Psoas muscle (tissue), 8 donors: ENCODE results near the gene AOPEP. TPM values are rescaled to one million over a fixed set of nuclear protein-coding genes. Genes with fewer than 3 reads are reported as not detected.

Experiments used
- ATAC-seq, 4 donors: fragments of 200-7000 bp; cut with Tn5 transposase; one replicate each; pipeline ENCODE4 v1.9.1; 2020; ENCODE audit warnings: moderate library complexity in 3 of 4, mild to moderate bottlenecking in 2 of 4
- DNase-seq, 2 donors: peaks; one replicate each; pipeline ENCODE4 v3.0.0-alpha.2; 2020
- H3K27ac ChIP-seq: fragments of 200-600 bp; one replicate; pipeline ENCODE4 v1.8.0; 2022
- H3K27me3 ChIP-seq, 3 donors: fragments of 200-600 bp in 1 of 3; one replicate each; pipeline versions ENCODE4 v1.6.1 to v1.8.0; 2013 to 2022; ENCODE audit warnings: low read length in 2 of 3, mild to moderate bottlenecking in 2 of 3, moderate library complexity in 1 of 3; ENCODE audit not compliant: insufficient read depth in 3 of 3
- H3K36me3 ChIP-seq, 2 donors: fragments of 200-600 bp in 1 of 2; one replicate each; pipeline versions ENCODE4 v1.6.1 to v1.8.0; 2013 to 2022; ENCODE audit warnings: low read depth in 1 of 2, mild to moderate bottlenecking in 1 of 2, moderate library complexity in 1 of 2; ENCODE audit not compliant: insufficient read depth in 1 of 2
- H3K4me1 ChIP-seq: fragments of 200-600 bp; one replicate; pipeline ENCODE4 v1.8.0; 2022
- H3K4me3 ChIP-seq: fragments of 200-600 bp; one replicate; pipeline ENCODE4 v1.8.0; 2022; ENCODE audit warnings: mild to moderate bottlenecking
- H3K9me3 ChIP-seq: fragments of 200-600 bp; one replicate; pipeline ENCODE4 v1.8.0; 2022
- WGBS, 3 donors: extraction: QIAGEN DNeasy Blood & Tissue Kit; methylation state at CpG; one replicate each; pipeline versions ENCODE4 v1.1.6 to v1.1.7; 2013; 5-methylcytosine and 5-hydroxymethylcytosine counted together
- intact Hi-C, 2 donors: fragments of 100-400 bp; cut with DNase I; formaldehyde crosslinking; loops; one replicate each; pipeline versions ENCODE4 v1.11.0 to v1.14.2; 2022
- polyA plus RNA-seq, 3 donors: library from polyadenylated mRNA; stranded (reverse); fragments of 200-250 nt; gene quantifications; one replicate each; pipeline ENCODE4 v1.2.3, GENCODE V29; 2013
- total RNA-seq, 4 donors: library from RNA; stranded (reverse); fragmentation: NEBNext Ultra II Directional in 2 of 4; extraction: Animal tissue kit (Norgen Biotek cat#: 25700) in 2 of 4; gene quantifications; one replicate each; pipeline versions ENCODE4 v1.2.1 to v1.2.4, GENCODE V29; 2021 to 2023
- TF ChIP-seq, protein P1 (sequence below): fragments of 200-600 bp; IDR thresholded peaks from one replicate; pipeline ENCODE4 v1.8.0; 2022; ENCODE audit warnings: antibody characterized with exemption
- donor health status: healthy with polysubstance abuse.
- donor health status: DM: no; HTN: no; CAD: no; lungs with moderate emphysema.
- donor health status: Bipolar disorder and iron deficiency.
- donor health status: healthy.
- donor health status: DM: yes; HTN: yes; CAD: no.
- donor health status: DM: no; HTN: no; CAD: no.
- donor health status: DM: no; HTN: no; CAD: no.
- donor health status: DM: yes; HTN: yes; CAD: no.

The AOPEP gene
- total and polyA plus RNA-seq, 7 donors: 46.4 to 96.9 (median 78.6) TPM

DNA sequence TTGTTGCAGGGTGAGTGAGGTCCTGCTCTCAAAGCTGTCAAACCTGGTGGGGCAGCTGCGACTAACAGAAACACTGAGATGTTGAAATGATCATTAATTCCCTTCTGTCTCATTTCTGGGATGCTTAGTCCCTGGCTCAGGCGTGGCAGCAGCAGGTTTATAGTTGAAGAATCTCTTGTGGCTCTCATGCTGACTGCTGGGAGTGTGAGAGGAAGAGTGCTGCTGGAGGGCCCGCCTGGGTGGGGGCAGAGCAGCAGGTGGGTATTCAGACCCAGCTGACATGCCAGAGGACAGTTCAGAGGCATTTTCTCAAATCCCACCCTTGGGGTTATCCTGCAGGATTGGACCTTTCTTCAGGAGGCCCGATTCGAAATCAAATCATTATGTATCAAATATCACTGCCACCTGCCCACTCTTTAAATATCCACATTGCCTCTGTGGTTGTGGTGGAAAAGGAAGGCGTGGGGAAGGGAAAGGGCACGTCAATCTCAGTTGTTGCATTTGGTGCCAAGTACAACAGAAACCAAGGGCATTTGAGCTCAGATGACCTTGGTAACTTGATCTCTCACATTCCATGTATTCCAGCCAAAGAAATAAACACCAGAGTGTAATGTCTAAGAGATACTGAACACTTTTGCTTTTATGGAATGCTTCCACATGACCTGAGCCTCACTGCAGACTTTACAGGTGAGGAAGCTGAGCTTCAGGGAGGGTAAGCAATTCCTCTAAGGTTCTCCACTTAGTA lies 224.3 kb downstream of the AOPEP start:
- Histone ChIP-seq H3K4me1 (peaks cover 63% of the 10 kb centered on the region), H3K27me3 (no peaks in the 10 kb centered on the region), H3K27ac (peak overlapping the region; percentile 79), H3K4me3 (no peak overlapping the region), H3K36me3 (no peaks in the 10 kb centered on the region), H3K9me3 (no peaks in the 10 kb centered on the region)
- intact Hi-C loops: loop anchor here (5.0 kb wide), 2 partner anchors 42 to 47 kb away; no protein-coding TSS in a partner anchor
- TF ChIP-seq, protein P1, sequence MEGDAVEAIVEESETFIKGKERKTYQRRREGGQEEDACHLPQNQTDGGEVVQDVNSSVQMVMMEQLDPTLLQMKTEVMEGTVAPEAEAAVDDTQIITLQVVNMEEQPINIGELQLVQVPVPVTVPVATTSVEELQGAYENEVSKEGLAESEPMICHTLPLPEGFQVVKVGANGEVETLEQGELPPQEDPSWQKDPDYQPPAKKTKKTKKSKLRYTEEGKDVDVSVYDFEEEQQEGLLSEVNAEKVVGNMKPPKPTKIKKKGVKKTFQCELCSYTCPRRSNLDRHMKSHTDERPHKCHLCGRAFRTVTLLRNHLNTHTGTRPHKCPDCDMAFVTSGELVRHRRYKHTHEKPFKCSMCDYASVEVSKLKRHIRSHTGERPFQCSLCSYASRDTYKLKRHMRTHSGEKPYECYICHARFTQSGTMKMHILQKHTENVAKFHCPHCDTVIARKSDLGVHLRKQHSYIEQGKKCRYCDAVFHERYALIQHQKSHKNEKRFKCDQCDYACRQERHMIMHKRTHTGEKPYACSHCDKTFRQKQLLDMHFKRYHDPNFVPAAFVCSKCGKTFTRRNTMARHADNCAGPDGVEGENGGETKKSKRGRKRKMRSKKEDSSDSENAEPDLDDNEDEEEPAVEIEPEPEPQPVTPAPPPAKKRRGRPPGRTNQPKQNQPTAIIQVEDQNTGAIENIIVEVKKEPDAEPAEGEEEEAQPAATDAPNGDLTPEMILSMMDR: no peak
- DNase-seq (no peak), ATAC-seq (peak; percentile 39 to 77 (median 66))
- WGBS, 3 donors: 20 to 30% (median 25%) methylated on average over 7 of the region's 7 CpGs

DNA sequence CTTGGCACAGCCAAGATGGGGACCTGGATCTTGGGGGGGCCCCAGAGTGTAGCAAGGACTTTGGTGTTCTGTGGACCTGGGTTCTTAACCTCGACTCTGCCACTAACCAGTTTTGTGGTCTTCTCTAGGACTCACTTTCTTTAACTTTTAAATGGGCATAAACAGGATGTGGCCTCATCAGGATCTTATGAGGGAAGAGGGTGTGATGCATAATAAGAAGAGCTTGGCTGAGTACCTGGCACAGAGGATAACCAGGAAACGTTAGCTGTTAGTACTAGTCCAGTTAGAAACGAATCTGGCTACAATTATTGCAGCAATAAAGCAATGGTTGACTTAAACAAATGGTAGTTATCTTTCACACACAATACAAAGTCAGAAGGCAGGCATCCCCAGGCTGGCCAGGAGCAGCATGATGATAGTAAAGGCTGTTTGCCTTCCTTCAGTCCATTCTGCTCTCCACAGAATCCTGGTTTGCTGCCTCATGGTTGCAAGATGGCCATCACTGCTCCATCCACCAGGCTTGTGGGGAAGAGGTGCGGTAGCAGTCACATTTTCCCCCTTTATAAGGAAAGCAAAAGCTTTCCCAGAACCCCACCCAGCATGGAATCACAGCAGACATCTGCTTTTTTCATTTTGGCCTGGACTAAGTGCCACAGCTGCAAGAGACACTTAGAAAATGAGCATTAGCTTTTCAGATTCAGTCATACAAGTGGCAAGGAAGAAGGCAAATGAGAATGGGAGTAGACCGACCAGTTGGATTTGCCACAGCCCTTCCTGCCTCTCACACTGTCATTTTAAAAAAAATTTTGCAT lies 225.0 kb downstream of the AOPEP start:
- Histone ChIP-seq H3K9me3 (no peaks in the 10 kb centered on the region), H3K27ac (peak overlapping the region; percentile 79), H3K36me3 (peaks cover 0 to 3% of the 10 kb centered on the region in 2 donors), H3K27me3 (no peaks in the 10 kb centered on the region), H3K4me3 (no peak overlapping the region), H3K4me1 (peaks cover 55% of the 10 kb centered on the region)
- TF ChIP-seq, protein P1: no peak
- WGBS, 3 donors: 30 to 39% (median 30%) methylated on average over 5 of the region's 5 CpGs
- peak in 1 of 4 donors; percentile 22 for ATAC-seq
- intact Hi-C loops: loop anchor here (5.0 kb wide), 2 partner anchors 41 to 46 kb away; no protein-coding TSS in a partner anchor
- no peak for DNase-seq

DNA sequence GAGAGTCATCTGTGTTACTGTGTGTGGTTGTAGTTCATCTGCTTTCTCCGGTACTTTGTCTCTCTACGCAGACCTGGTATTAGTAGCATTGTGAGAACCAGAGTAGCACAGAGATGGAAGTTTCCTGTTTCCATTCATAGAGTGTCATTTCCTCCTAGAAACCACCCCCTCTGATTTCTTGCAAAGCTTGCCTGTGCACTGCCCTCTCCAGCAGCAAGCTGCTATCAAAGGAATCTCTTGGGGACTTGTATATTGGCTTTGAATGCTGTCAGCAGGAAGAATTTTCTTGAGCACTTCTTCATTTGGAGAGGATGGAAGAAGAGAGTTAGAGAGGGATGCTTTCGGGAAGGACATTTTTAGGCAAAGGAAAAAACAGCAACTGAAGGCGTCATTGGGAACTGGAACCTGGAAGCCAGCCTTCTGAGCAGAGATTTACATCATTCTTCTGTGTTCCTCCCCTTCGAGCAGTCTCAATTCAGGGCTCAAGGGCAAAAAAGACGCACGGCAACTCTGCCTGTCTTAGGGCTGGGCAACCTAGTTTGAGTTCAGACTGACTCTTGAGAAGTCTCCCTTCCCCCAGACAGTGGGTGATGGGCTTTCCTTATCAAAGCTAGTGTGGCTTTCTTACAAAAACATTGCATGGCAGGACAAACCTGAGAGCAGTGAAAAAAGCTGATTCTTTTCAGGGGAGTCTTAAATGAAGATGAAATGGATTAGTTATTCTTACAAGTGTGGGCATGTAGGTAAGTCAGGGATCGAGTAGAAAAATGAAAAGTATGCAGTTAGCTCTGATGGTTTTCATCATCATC lies 226.3 kb downstream of the AOPEP start:
- Histone ChIP-seq H3K27ac (peak overlapping the region; percentile 79), H3K4me1 (peaks cover 52% of the 10 kb centered on the region), H3K27me3 (no peaks in the 10 kb centered on the region), H3K36me3 (peaks cover 0 to 6% of the 10 kb centered on the region in 2 donors), H3K9me3 (no peaks in the 10 kb centered on the region), H3K4me3 (no peak overlapping the region)
- TF ChIP-seq, protein P1: no peak
- no peak for ATAC-seq
- DNase-seq: no peak
- intact Hi-C loops: loop anchor here (5.0 kb wide), 2 partner anchors 40 to 45 kb away; no protein-coding TSS in a partner anchor
- WGBS, 3 donors: 42 to 48% (median 44%) methylated on average over 8 of the region's 8 CpGs

DNA sequence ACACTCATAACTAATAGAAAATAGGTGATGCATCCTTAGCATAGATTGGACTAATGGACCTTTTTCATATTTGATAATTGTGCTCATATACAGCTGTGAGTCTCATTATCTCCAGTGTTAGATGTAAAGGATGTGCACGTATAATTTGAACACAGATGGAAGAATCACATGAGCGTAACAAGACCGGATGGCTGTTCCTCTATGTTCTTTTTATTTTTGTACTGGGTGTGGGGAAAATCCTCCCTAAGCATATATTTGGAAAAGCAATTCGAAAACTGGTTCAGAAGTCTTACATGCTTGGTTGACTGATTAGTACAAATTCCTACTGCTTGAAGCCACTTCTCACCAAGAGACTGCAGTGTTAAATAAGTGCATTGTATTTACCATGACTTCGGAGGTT lies 230.2 kb downstream of the AOPEP start:
- intact Hi-C loops: no loop called here
- DNase-seq (no peak), ATAC-seq (no peak)
- TF ChIP-seq, protein P1: no peak
- 80 to 90% (median 90%) methylated on average over 5 of the region's 5 CpGs for WGBS, 3 donors
- no peaks in the 10 kb centered on the region for H3K27me3 ChIP-seq
- H3K4me1 ChIP-seq: peaks cover 15% of the 10 kb centered on the region
- H3K9me3 ChIP-seq: no peaks in the 10 kb centered on the region
- H3K36me3 ChIP-seq: peaks cover 0 to 6% of the 10 kb centered on the region in 2 donors
- no peak overlapping the region for H3K27ac ChIP-seq
- no peak overlapping the region for H3K4me3 ChIP-seq
